Measurements from ENCODE around the gene DOK3. TPM values are rescaled to one million over a fixed set of nuclear protein-coding genes. Genes with fewer than 3 reads are reported as not detected.
A peak's percentile ranks its signal among the peaks of the same experiment; 100 is the strongest.

Gene DOK3
- total and polyA plus RNA-seq, 2 of the 13 experiments (the other 11 are each of a cell fraction or from before 2014, with no cell fraction given), result 1.4 to 1.5 TPM

- TF ChIP-seq DZIP1 (CRISPR knock-in tag; IDR thresholded peaks at IDR 0.05) (no peak), HDAC2 (CRISPR knock-in tag; IDR thresholded peaks at IDR 0.05) (peak; percentile 59; the same call in 1 of the 2 replicates), ZBTB33 (CRISPR knock-in tag; IDR thresholded peaks at IDR 0.05) (0 out of 2 replicates have a peak, but pooled peaks have one; percentile 11), ZNF496 (CRISPR knock-in tag; IDR thresholded peaks at IDR 0.05; ENCODE audit: insufficient replicate concordance) (no peak), PCBP2 (optimal IDR thresholded peaks at IDR 0.05; ENCODE audit: low read depth, low read length, poor library complexity, severe bottlenecking) (no peak), ZNF138 (CRISPR knock-in tag; IDR thresholded peaks at IDR 0.05; ENCODE audit: low read depth) (no peak), ZNF232 (CRISPR knock-in tag; IDR thresholded peaks at IDR 0.05; ENCODE audit: borderline replicate concordance) (no peak), CREBL2 (CRISPR knock-in tag; IDR thresholded peaks at IDR 0.05; ENCODE audit: borderline replicate concordance) (no peak), KLF12 (CRISPR knock-in tag; IDR thresholded peaks at IDR 0.05; ENCODE audit: borderline replicate concordance) (no peak), NR0B2 (CRISPR knock-in tag; IDR thresholded peaks at IDR 0.05) (no peak), SP1 (IDR thresholded peaks at IDR 0.05) (no peak), SP1 (CRISPR knock-in tag; IDR thresholded peaks at IDR 0.05) (0 out of 2 replicates have a peak, but pooled peaks have one; percentile 9), ZNF34 (CRISPR knock-in tag; IDR thresholded peaks at IDR 0.05; ENCODE audit: borderline replicate concordance) (no peak), NRL (CRISPR knock-in tag; IDR thresholded peaks at IDR 0.05; ENCODE audit: borderline replicate concordance) (0 out of 2 replicates have a peak, but pooled peaks have one; percentile 21), HMGXB4 (CRISPR knock-in tag; IDR thresholded peaks at IDR 0.05; ENCODE audit: borderline replicate concordance in 1 of 2, low read depth in 1 of 2) (no peak), RFX5 (IDR thresholded peaks at IDR 0.05; ENCODE audit: low read depth, low read length) (no peak), ERF (CRISPR knock-in tag; IDR thresholded peaks at IDR 0.05) (no peak), ZBTB8A (CRISPR knock-in tag; IDR thresholded peaks at IDR 0.05; ENCODE audit: borderline replicate concordance, low read depth) (no peak), CREB3 (CRISPR knock-in tag; IDR thresholded peaks at IDR 0.05) (no peak), ZNF724P (CRISPR knock-in tag; IDR thresholded peaks at IDR 0.05; ENCODE audit: borderline replicate concordance) (no peak)
Observed at GRCh38 chr5:177477701-177478477, 31.7 kb downstream of the DOK3 start (continued).
